Measurements from ENCODE around the gene CT55.

DNA sequence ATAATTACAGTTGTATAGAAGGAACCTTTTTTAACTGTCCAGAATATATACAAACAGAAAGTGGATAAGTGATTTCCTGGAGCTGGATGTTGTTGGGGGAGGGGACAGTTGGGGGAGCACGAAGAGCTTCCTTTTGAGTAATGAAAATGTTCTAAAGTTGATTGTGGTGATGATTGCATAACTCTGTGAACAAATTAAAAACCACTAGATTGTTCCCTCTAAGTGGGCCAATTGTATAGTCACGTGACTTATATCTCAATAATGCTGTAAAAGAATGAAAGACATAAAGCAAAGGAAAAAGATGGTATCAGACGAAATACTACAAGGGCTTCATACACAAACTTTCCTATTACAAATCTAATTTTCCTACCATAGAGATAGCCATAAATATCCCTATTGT lies 2.7 kb downstream of the CT55 start:
- TF ChIP-seq, protein P1, sequence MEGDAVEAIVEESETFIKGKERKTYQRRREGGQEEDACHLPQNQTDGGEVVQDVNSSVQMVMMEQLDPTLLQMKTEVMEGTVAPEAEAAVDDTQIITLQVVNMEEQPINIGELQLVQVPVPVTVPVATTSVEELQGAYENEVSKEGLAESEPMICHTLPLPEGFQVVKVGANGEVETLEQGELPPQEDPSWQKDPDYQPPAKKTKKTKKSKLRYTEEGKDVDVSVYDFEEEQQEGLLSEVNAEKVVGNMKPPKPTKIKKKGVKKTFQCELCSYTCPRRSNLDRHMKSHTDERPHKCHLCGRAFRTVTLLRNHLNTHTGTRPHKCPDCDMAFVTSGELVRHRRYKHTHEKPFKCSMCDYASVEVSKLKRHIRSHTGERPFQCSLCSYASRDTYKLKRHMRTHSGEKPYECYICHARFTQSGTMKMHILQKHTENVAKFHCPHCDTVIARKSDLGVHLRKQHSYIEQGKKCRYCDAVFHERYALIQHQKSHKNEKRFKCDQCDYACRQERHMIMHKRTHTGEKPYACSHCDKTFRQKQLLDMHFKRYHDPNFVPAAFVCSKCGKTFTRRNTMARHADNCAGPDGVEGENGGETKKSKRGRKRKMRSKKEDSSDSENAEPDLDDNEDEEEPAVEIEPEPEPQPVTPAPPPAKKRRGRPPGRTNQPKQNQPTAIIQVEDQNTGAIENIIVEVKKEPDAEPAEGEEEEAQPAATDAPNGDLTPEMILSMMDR (IDR thresholded peaks at IDR 0.05), result no peak
- TF ChIP-seq POLR2A (IDR thresholded peaks at IDR 0.05), result no peak
